ENCODE results near the gene CHN1.
A peak's percentile ranks its signal among the peaks of the same experiment; 100 is the strongest.

CHN1 gene

DNA sequence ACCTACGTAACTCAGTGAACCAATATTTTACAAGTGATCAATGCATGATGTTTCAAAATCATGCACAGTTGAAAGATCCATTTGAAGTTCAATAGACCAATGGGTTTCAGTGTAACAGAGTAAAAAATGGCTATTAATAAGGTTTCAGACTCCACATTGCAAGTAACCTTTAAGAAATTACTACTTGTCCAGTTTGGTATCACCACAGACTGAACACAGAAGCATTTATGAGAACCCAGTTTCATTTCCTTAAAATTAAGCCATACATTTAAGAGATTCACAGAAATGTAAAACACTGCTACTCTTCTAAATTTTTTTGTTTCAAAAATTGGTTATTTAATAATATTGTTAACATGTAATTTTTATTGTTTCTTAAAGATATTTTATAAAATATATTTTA, 142.0 kb downstream of the CHN1 start:
- DNase-seq, result no peak

DNA sequence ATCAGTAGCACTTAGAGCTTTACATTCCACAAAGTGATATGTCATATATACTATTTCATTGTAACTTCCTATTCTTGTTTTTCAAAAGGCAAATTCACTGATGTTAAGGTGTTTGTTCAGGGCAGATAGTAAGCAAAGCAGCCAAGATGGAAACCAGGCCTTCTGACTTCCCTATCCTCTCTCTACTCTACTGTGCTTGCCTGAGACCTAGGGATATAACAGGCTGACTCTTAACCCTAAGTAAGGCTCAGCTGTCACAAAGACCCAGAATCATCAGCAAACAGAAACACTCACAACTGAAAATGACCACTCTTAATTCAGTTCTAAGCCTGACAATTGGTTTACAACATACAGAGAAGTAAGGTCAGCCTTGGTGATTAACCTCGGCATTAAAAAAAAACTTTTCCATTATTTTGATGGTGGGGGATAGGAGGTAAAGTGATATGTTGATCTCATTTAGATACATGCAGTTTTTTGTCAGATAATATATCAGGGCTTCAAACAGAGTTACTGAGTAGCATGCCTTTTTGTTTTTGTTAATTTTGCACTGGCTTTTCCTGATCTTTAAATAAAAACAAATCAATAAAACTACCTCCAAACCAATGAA, 145.5 kb downstream of the CHN1 start:
- no peak for DNase-seq

GRCh38 chr2:174858745-174859144, 146.4 kb downstream of the CHN1 start:
- DNase-seq, result no peak

DNA sequence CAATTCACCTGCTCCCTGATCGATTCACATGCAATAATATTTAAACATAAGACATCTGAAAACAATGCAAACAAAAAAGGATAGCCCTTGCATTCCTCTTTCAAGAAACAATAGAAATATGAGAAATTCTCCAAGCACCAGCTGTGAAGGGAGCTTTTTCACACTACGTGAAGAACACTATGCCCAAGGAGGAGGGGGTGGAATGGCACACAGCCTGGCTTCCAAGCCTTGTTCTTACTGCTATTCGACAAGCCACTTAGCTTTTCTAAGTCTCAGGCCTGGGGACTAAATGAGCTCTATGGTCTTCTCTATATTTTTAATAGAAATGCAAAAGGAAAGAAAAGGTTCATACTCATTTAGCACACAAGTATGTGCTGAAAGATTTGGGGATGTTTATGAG, 148.7 kb downstream of the CHN1 start:
- no peak for DNase-seq

- DNase-seq, result peak; percentile 34 to 46
Measured at GRCh38 chr2:174846941-174847938, 157.9 kb downstream of the CHN1 start.

- DNase-seq, result no peak
Measured at GRCh38 chr2:174846218-174846617, 159.0 kb downstream of the CHN1 start.

DNA sequence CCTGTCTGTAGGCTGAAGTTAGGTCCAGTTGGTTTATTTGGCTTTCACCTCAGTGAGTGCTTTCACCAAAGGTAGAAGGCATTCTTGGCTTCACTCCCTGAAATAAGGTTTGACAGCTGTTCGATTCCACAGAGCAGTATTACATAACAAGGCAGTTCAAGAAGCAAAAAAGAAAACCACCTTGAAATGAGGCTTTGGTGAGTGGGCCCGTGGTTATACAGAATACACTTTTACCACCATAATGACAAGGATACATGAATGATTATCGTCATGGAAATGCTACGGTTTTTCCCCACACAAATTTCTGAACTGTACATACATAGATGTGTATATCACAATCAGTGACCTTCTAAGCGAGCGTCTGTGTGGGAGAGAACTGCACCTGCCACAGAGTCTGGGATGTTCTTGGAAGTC, 160.9 kb downstream of the CHN1 start:
- DNase-seq, result no peak

- DNase-seq, result no peak
Measured at GRCh38 chr2:174842496-174842895, 162.7 kb downstream of the CHN1 start.

DNA sequence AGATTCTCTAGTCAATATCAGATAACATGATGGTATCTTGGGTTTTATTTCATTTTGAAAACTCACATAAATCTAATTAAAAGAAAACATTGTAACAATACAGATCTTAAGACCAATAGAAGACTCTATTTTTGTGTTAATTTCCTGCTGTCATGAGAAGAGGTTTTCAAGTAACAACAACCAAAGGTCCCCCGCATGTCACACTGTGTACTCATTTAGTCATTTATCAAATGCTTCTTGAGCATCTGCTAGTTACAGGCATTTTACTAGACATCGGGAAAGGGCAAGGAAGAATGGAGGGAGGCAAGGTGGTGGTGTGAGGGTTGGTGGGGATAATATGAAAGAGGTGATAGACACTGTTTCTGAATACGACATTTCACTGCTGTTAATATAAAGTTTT, 163.2 kb downstream of the CHN1 start:
- no peak for DNase-seq

DNA sequence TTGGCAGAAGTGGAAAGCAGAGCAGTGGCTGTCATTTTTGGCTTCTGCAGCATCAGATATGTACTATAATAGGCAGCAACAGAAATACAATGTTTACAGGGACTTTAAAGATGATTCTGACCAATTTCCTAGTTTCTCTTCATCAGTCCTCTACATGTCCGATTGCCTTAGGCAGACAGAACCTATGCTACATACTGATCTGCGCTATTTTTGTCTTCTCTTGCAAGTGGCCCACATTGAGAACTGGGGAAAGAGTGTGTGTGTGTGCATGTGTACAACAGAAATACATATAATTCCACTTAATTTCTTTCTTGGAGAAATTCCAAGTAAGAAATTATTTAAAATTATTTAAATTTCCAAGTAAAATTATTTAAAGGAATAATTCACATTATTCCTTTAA, 163.8 kb downstream of the CHN1 start:
- no peak for DNase-seq

DNA sequence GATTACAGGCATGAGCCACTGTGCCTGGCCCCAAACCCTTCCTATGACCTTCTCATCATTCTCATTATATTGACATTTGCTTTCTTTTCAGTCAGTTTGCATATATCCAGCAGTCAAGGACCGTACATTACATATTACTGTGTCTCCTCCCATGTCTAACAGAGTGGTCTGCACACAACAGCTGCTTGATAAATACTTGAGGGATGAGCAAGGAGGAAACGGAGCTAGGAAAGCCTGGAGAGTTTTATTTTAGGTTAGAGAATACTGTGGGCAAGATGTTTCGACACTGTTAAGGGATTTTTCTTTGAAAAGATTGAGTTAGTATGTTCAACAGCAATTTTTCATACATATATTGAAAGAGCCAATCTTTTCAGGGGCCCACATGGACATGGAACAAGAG, 164.7 kb downstream of the CHN1 start:
- no peak for DNase-seq

DNA sequence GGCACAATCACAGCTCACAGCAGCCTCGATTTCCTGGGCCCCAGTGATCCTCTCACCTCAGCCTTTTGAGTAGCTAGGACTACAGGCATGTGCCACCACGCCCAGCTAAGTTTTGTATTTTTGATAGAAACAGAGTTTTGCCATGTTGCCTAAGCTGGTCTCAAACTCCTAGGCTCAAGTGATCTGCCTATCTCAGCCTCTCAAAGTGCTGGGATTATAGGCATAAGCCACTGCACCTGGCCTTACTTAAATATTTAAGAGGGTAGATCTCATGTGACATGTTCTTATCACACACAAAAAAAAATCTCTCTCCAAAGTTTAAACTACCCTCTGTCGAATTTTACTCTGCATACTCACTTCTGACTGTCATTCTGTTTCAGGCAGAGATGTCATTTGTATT, 165.5 kb downstream of the CHN1 start:
- no peak for DNase-seq

GRCh38 chr2:174836995-174837390, 168.2 kb downstream of the CHN1 start:
- no peak for DNase-seq

DNA sequence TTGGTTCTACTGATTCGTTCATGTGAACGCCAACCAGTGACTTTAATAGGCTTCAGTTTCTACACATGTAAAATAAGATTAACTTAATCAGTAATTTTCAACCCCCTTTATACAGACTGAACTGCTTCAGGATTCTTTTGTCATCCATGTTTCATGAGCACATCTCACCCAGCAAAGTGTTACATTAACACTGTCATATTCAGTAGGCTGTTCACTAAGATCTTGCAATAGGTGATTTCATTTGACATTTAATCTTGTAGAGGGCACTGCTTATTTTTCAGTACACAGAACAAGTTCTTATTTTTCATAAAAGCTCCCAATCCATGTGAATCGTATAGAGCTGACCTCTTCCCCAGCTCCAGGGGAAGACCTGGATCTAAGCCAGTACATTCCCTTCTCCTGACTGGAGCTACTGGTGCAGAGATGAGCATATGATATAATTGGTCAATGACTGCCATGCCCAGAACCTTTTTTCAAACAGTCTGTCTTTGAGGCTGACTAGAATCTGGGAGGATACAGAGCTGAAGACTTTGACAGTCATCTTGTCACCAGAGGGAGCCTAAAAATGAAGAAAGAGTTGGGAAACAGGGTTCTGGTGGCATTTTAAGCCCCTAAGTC, 168.7 kb downstream of the CHN1 start:
- DNase-seq, result no peak

GRCh38 chr2:174835797-174836255, 169.4 kb downstream of the CHN1 start:
- peak; percentile 9 to 58 for DNase-seq

GRCh38 chr2:174833737-174834136, 171.4 kb downstream of the CHN1 start:
- DNase-seq, result no peak

DNA sequence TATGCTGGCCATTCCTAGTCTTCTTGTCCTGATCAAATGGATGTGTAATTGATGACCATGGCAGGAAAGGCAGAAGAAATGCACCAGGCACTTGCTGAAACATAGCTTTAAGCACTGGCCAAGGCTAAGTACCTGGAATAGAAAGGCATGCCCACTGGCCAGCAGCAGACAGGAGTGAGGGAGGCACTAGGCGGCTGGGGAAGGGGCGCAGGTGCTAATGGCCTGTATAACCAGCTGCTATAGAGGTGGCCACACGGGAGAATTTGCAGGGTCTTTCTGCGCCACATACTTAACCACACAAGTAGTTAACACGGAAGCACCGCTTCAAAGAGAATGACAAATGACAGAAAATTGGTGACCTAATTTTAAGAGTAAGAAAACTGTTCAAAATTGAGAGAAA, 174.6 kb downstream of the CHN1 start:
- DNase-seq, result no peak

DNA sequence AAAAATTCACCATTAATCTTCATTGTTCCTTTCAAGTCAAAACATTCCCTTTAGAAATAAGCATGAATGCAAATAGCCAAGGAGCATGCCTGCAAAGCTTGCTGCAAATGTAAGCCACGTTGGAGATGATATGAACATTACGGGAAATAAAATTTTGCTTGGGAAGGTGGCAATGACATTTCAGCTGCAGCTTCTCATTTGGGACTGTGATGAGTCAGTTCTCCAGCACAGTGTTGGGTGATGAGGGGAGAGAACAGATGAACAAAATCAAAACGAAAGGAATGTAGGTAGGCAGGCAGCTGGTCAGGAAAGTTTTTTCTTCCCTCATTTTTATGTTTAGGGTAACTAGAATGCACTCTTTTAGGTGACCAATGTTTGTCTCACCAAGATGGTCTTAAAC, 175.6 kb downstream of the CHN1 start:
- DNase-seq, result no peak

GRCh38 chr2:174827371-174828369, 177.5 kb downstream of the CHN1 start:
- DNase-seq, result no peak

DNA sequence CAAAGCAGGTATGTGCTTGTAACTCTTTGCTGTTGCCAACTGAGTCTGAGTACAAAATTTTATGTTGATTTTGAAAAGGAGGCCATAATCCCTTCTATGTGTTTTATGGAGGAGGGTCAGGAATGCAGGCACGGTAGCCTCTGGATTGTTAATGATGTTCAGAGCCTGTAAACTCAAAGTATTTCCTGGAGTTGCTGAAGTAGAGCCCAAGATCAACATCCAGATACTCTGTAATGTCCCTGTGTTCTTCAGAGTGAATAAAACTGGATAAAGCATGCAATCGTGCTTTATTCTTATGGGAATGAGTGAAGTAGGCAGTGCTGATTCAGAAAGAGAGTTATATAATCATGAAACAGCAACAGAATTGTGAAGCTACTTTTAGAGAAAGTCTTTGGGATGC, 179.1 kb downstream of the CHN1 start:
- no peak for DNase-seq

DNA sequence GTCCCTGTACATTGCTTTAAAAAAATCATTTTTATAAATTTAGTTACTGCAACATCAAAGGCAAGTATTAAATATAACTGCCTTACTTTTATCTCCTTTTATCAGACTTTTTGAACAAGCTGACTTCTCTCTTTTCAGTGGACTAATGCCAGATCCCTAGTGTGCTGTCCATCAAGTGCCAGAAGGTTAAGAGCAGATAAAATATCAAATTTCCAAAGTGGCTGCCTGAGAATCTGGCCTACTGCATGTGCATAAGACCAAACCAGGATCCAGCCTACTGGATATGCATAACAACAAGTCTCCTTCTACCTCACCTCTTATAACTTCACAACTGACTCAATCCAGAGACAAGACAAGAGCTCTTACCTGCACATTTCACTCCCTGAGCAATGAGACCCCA, 181.1 kb downstream of the CHN1 start:
- no peak for DNase-seq

DNA sequence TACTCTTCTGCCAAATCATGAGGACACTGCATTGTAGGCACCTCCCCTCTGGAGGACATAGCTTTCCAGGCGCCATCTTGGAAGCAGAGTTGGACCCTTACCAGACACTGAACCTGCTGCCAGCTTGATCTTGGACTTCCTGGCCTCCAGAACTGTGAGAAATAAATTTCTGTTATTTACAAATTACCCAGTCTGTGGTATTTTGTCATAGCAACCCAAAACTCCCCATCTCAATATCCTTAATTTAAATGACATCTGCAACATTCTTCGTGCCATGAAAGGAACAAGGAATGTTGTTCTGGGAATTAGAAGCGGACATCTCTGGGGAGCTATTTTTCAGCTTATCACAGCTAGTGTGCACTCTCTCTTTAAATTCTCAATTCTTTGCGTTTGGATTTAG, 183.6 kb downstream of the CHN1 start:
- no peak for DNase-seq

DNA sequence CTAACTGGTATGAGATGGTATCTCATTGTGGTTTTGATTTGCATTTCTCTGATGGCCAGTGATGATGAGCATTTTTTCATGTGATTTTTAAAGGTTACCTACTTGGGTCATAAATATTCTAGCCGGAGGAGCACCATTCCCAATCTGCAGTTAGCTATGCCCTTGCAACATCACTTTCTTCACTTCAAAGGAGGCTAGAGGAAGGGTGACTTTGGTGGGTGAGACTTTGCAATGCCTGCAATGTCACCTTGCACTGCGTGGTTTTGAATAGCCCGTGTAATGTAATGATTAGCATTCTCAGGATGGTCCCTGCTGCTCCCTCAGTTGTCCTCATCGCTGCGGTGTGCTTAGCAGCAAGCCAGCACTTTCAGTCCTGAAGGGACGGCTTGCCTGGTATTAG, 184.8 kb downstream of the CHN1 start:
- no peak for DNase-seq
